HEK293 (cell line): ENCODE data around the gene MLLT3.

Experiments used
- CTCF ChIA-PET: fragments of 350-600 bp; formaldehyde crosslinking; extraction: SDS; loops from one replicate; lab custom pipeline; 2021; ENCODE audit warnings: antibody characterized with exemption; lab: Yijun Ruan, JAX
- POLR2A ChIA-PET: fragments of 300-600 bp; formaldehyde crosslinking; extraction: SDS; loops from one replicate; lab custom pipeline; 2020; ENCODE audit warnings: antibody characterized with exemption, inconsistent platforms; lab: Yijun Ruan, JAX
- H3K27ac ChIP-seq: fragments of 200-500 bp; sonication (Bioruptor generic); 2 replicates; pipeline ENCODE4 v1.5.1; 2014; ENCODE audit warnings: low read depth, low read length, control low read depth, inconsistent platforms; ENCODE audit errors: extremely low read depth
- H3K36me3 ChIP-seq, 2 experiments: fragments of 200-500 bp in 1 of 2; sonication (Bioruptor generic) in 1 of 2; 1 replicate in 1 of 2; 2 replicates in 1 of 2; pipeline ENCODE4 v1.5.1; 2014 to 2017; ENCODE audit warnings: inconsistent platforms in 2 of 2, low read length in 2 of 2; ENCODE audit not compliant: control insufficient read depth in 2 of 2, insufficient read depth in 1 of 2
- H3K4me1 ChIP-seq: fragments of 200-500 bp; sonication (Bioruptor generic); 2 replicates; pipeline ENCODE4 v1.5.1; 2014; ENCODE audit warnings: mild to moderate bottlenecking, low read length, inconsistent platforms; ENCODE audit not compliant: control insufficient read depth, insufficient read depth
- H3K4me3 ChIP-seq: 2 replicates; pipeline ENCODE4 v1.5.1; 2011; ENCODE audit warnings: low read depth, mild to moderate bottlenecking, control low read depth, low read length, moderate library complexity
- H3K9me3 ChIP-seq: fragments of 200-500 bp; sonication (Bioruptor generic); 2 replicates; pipeline ENCODE4 v1.5.1; 2014; ENCODE audit warnings: low read depth, low read length, inconsistent platforms; ENCODE audit not compliant: control insufficient read depth, insufficient read depth
- BCL11B ChIP-seq: fragments of 450-650 bp; formaldehyde crosslinking; IDR thresholded peaks from 2 replicates; pipeline ENCODE4 v1.5.1; 2016; ENCODE audit warnings: low read depth, missing biosample characterization, missing genetic modification characterization
- ZFHX2 ChIP-seq: fragments of 450-650 bp; formaldehyde crosslinking; conservative IDR thresholded peaks from 2 replicates; pipeline ENCODE4 v1.5.1; 2016; ENCODE audit warnings: missing biosample characterization, missing genetic modification characterization
- ZNF10 ChIP-seq: fragments of 450-650 bp; formaldehyde crosslinking; IDR thresholded peaks from 2 replicates; pipeline ENCODE4 v1.5.1; 2017; ENCODE audit warnings: missing biosample characterization, missing genetic modification characterization
- ZNF157 ChIP-seq: fragments of 450-650 bp; formaldehyde crosslinking; IDR thresholded peaks from 2 replicates; pipeline ENCODE4 v1.5.1; 2016; ENCODE audit warnings: missing biosample characterization, missing genetic modification characterization
- ZNF16 ChIP-seq: fragments of 450-650 bp; formaldehyde crosslinking; IDR thresholded peaks from 2 replicates; pipeline ENCODE4 v1.5.1; 2016; ENCODE audit warnings: low read depth, missing biosample characterization, missing genetic modification characterization
- ZNF2 ChIP-seq: fragments of 450-650 bp; formaldehyde crosslinking; IDR thresholded peaks from 2 replicates; pipeline ENCODE4 v1.5.1; 2016; ENCODE audit warnings: missing biosample characterization, missing genetic modification characterization
- ZNF211 ChIP-seq: fragments of 450-650 bp; formaldehyde crosslinking; IDR thresholded peaks from 2 replicates; pipeline ENCODE4 v1.5.1; 2016; ENCODE audit warnings: low read depth, missing biosample characterization, missing genetic modification characterization
- ZNF350 ChIP-seq: fragments of 450-650 bp; formaldehyde crosslinking; IDR thresholded peaks from 2 replicates; pipeline ENCODE4 v1.5.0; 2017; ENCODE audit warnings: missing biosample characterization, mild to moderate bottlenecking, missing genetic modification characterization
- ZNF560 ChIP-seq: fragments of 450-650 bp; formaldehyde crosslinking; IDR thresholded peaks from 2 replicates; pipeline ENCODE4 v1.5.1; 2017; ENCODE audit warnings: missing biosample characterization, missing genetic modification characterization, borderline replicate concordance
- ZNF585B ChIP-seq: fragments of 450-650 bp; formaldehyde crosslinking; IDR thresholded peaks from 2 replicates; pipeline ENCODE4 v1.5.1; 2016; ENCODE audit warnings: missing biosample characterization, missing genetic modification characterization
- ZNF610 ChIP-seq: fragments of 450-650 bp; formaldehyde crosslinking; IDR thresholded peaks from 2 replicates; pipeline ENCODE4 v1.5.1; 2016; ENCODE audit warnings: missing biosample characterization, missing genetic modification characterization, borderline replicate concordance
- TF ChIP-seq, protein P1 (sequence below): fragments of 450-650 bp; formaldehyde crosslinking; IDR thresholded peaks from 2 replicates; pipeline ENCODE4 v1.5.1; 2016; ENCODE audit warnings: missing biosample characterization, missing genetic modification characterization
- TF ChIP-seq, protein P2 (sequence below): fragments of 450-650 bp; formaldehyde crosslinking; IDR thresholded peaks from 2 replicates; pipeline ENCODE4 v1.5.1; 2017; ENCODE audit warnings: missing biosample characterization, missing genetic modification characterization
- TF ChIP-seq, protein P3 (sequence below): fragments of 450-650 bp; formaldehyde crosslinking; IDR thresholded peaks from 2 replicates; pipeline ENCODE4 v1.5.1; 2017; ENCODE audit warnings: missing biosample characterization, missing genetic modification characterization

Gene MLLT3

DNA sequence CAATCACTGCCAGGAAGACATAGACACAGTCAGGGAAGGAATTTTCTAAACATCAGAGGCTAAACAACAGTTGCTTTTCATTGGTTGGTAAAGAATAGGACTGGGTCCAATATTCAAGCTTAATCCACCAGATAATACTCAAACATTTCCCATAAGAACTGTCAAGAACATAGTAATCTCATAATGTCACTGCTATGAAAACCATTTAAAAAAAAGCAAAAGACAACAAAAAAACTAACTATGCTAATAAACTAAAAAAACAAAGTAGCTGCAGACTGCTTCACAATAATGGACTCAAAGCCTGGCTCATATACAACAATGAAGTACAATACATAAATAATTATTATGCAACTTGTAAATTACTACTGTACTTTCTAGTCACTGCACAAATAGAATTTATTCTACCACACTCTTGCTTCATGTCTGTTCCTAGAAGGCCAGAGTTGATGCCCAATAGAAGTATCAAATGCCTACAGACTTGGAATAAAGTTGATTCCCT is 148.7 kb downstream of the MLLT3 start:
- TF ChIP-seq, protein P1, sequence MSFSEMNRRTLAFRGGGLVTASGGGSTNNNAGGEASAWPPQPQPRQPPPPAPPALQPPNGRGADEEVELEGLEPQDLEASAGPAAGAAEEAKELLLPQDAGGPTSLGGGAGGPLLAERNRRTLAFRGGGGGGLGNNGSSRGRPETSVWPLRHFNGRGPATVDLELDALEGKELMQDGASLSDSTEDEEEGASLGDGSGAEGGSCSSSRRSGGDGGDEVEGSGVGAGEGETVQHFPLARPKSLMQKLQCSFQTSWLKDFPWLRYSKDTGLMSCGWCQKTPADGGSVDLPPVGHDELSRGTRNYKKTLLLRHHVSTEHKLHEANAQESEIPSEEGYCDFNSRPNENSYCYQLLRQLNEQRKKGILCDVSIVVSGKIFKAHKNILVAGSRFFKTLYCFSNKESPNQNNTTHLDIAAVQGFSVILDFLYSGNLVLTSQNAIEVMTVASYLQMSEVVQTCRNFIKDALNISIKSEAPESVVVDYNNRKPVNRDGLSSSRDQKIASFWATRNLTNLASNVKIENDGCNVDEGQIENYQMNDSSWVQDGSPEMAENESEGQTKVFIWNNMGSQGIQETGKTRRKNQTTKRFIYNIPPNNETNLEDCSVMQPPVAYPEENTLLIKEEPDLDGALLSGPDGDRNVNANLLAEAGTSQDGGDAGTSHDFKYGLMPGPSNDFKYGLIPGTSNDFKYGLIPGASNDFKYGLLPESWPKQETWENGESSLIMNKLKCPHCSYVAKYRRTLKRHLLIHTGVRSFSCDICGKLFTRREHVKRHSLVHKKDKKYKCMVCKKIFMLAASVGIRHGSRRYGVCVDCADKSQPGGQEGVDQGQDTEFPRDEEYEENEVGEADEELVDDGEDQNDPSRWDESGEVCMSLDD (tag by site-specific recombination) = no peak
- TF ChIP-seq ZNF16 (tag by site-specific recombination) = no peak
- TF ChIP-seq ZNF157 (tag by site-specific recombination) = no peak
- TF ChIP-seq BCL11B (tag by site-specific recombination) = no peak
- TF ChIP-seq ZNF560 (tag by site-specific recombination) = no peak
- TF ChIP-seq ZNF610 (tag by site-specific recombination) = no peak
- no peak for TF ChIP-seq ZNF2 (tag by site-specific recombination)
- TF ChIP-seq, protein P2, sequence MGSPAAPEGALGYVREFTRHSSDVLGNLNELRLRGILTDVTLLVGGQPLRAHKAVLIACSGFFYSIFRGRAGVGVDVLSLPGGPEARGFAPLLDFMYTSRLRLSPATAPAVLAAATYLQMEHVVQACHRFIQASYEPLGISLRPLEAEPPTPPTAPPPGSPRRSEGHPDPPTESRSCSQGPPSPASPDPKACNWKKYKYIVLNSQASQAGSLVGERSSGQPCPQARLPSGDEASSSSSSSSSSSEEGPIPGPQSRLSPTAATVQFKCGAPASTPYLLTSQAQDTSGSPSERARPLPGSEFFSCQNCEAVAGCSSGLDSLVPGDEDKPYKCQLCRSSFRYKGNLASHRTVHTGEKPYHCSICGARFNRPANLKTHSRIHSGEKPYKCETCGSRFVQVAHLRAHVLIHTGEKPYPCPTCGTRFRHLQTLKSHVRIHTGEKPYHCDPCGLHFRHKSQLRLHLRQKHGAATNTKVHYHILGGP (tag by site-specific recombination) = peak; percentile 70; the same call in 1 of the 2 replicates
- Histone ChIP-seq H3K27ac (no peak overlapping the region), H3K36me3 (no peaks in the 10 kb centered on the region), H3K4me3 (no peak overlapping the region), H3K4me1 (peaks cover 37% of the 10 kb centered on the region), H3K9me3 (no peaks in the 10 kb centered on the region)
- CTCF ChIA-PET = interaction anchor here (1.0 to 1.8 kb wide), 2 partner anchors 11 to 51 kb away, joined by 3 to 6 read pairs; no protein-coding TSS in a partner anchor
- POLR2A ChIA-PET = no interaction called here

DNA sequence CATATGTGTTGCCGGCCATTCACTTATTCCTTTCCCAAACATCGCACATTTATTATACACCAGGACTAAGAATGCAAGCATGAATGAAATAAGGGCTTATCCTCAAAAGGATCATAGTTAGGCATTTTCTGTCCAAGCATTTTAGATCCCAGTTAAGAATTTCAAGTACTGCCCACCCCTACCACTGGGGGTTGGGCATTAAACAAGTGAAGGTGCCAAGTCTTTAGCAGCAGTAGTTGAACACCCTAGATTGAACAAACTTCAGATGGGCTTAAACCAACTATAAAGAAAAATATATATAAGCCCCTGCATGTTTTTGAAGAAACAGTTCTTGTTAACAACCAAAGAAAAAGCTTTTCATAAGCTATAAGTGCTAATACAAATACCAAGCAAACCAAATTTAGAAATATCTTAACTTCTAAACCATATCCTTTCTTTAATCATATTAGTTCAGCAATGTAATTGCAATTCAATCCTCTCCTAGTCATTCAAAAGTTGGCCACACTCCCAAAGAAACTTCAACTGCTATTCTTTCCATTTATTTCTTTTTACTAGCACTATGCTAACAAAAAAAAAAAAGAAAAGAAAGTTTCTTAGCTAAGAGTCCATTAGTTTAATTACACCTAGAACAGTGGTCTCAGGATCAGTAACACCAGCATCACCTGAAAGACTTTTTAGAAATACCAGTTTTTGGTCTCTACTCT is 149.8 kb downstream of the MLLT3 start:
- no peaks in the 10 kb centered on the region for H3K36me3 ChIP-seq
- H3K4me1 ChIP-seq = peaks cover 30% of the 10 kb centered on the region
- H3K4me3 ChIP-seq = no peak overlapping the region
- POLR2A ChIA-PET = no interaction called here
- H3K27ac ChIP-seq = peak overlapping the region; percentile 17; the same call in 1 of the 2 replicates
- TF ChIP-seq ZFHX2 (tag by site-specific recombination) (no peak), ZNF211 (tag by site-specific recombination) (no peak), ZNF350 (tag by site-specific recombination) (no peak), ZNF10 (tag by site-specific recombination) (peak; percentile 77)
- TF ChIP-seq, protein P3, sequence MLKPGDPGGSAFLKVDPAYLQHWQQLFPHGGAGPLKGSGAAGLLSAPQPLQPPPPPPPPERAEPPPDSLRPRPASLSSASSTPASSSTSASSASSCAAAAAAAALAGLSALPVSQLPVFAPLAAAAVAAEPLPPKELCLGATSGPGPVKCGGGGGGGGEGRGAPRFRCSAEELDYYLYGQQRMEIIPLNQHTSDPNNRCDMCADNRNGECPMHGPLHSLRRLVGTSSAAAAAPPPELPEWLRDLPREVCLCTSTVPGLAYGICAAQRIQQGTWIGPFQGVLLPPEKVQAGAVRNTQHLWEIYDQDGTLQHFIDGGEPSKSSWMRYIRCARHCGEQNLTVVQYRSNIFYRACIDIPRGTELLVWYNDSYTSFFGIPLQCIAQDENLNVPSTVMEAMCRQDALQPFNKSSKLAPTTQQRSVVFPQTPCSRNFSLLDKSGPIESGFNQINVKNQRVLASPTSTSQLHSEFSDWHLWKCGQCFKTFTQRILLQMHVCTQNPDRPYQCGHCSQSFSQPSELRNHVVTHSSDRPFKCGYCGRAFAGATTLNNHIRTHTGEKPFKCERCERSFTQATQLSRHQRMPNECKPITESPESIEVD = peak; percentile 81
- no peaks in the 10 kb centered on the region for H3K9me3 ChIP-seq
- CTCF ChIA-PET = interaction anchor here (0.6 to 0.7 kb wide), 3 partner anchors 9 to 953 kb away, joined by 3 read pairs; no protein-coding TSS in a partner anchor

DNA sequence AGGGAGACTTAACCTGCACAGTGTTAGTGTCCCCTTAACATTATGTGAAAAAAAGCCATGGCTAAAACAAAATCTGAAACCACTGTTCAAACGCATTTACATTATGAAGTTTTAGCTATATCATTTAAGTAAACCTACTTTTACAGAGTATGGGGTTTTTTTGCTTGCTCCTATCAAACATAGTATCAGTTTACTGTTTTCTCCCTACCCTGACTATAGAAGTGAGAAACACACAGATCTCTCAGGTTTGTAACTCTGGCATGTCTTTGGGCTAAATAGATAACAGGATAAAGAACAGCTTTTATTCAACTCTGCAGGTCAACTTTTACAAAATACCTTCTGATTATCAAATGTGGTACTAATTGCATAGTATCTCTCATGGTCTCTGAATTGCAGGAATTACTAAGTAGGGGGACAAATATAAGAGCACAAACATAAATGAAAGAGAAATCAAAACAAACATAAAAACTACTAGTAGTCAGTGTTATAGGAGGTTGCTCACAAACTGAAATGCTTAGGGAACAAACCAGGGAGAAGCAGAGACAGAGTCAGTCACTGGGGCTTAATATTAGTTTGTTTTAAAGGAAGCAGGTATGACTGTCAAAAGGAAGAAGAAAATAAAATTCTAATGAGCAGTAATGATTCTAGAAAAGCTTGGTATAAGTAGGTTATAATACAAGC is 155.8 kb downstream of the MLLT3 start:
- Histone ChIP-seq H3K4me3 (no peak overlapping the region), H3K36me3 (no peaks in the 10 kb centered on the region), H3K27ac (no peak overlapping the region), H3K4me1 (peaks cover 19% of the 10 kb centered on the region), H3K9me3 (no peaks in the 10 kb centered on the region)
- TF ChIP-seq, protein P3 = peak; percentile 55
- no peak for TF ChIP-seq ZNF585B
- POLR2A ChIA-PET = no interaction called here
- CTCF ChIA-PET = interaction anchor here (2.3 kb wide), 1 partner anchor 58 kb away, joined by 7 read pairs; no protein-coding TSS in a partner anchor
